ENCODE data around the gene PPP1R15A.
"Not testable (repeated sequence)": the region's sequence is repeated elsewhere in the genome, so short reads cannot be mapped to it uniquely, and the experiment has no call there.

Gene PPP1R15A

DNA sequence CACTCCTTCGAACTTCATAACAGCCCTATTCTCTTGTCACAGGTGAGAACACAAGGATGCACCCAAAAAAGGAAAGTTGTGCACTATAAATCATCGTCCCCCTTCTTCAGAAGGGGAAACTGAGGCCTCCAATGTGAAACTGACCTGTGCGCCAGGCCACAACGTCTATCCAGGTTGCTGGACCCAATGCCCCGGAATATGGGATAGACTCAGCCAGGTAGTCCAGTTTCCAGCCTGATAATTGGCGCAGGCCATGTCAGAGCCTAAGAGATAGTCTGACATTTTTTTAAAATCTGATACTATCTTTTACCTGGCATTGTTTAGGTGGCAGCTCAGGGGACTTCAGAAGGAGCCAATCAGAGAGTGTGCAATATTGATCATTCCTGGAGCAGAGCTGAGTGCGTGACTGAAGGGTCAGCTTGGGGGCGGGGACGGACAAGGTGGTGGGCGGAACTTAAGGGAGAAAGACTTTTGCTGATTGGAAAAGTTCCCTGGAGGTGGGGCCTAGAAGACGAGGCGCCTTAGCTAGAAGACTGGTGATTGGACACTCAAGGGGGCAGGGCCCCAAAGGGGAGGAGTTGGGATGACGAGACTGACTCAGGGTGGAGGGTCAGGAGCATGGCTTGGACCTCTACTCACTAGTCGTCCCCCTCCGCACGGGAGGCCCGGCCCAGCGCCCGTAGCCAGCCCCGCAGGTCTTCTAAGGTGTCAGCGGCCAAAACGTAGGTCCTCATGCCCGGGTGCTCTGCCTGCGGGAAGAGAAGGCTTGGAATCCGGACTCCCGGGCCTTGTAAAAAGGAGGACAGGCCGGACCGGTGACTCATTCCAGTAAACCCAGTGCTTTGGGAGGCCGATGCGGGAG lies 12.3 kb upstream of the PPP1R15A start:
- no peak for DNase-seq

DNA sequence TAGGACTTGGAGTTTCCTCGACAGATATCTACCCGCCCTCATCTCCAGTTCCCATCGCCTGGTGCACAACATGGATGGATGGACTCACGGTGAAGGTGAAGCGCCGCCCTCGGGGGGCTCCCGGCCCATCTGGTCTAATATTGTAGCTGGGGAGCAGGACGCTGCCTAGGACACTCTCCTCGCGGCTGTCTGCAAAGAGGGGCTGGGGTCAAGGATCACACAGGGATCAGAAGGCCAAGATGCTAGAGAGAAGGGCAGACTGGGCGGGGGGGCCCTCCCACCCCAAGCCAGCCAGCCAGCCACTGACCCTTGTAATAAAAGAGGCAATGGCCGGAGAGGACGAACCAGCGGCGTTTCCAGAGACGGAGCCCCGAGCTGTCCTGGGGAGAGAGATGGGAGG lies 10.9 kb upstream of the PPP1R15A start:
- no peak for DNase-seq

GRCh38 chr19:48862827-48863226 lies 9.4 kb upstream of the PPP1R15A start:
- no peak for DNase-seq

DNA sequence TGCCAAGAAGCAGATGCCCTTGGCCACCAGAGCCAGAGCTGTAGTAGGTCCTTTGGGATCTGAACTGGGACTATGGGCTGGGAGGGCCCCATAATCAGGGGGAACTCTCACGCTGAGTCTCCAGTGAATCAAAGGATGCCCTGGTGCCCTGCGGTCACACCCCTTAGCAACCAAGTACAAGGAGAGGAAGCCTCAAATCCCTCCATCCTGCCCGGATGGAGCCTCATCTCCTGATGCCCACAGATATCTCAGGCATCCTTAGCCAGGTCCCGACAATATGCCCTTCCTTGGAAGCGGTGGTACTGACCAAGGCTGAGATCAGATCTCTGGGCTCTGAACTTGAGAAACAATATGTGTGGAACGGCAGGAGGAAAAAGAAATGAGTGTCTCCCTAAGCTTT lies 5.5 kb upstream of the PPP1R15A start:
- DNase-seq, result no peak

GRCh38 chr19:48867123-48867745 lies 5.0 kb upstream of the PPP1R15A start:
- DNase-seq, result no peak

GRCh38 chr19:48867746-48868113 lies 4.5 kb upstream of the PPP1R15A start:
- no peak for DNase-seq

GRCh38 chr19:48868114-48868886 lies 3.9 kb upstream of the PPP1R15A start, which contains the start of gene PLEKHA4:
PLEKHA4 (minus strand) TSS chr19:48868617; CDS start chr19:48867620, 997 bp downstream.
- no peak for DNase-seq

GRCh38 chr19:48870048-48870447 lies 2.2 kb upstream of the PPP1R15A start:
- no peak for DNase-seq

DNA sequence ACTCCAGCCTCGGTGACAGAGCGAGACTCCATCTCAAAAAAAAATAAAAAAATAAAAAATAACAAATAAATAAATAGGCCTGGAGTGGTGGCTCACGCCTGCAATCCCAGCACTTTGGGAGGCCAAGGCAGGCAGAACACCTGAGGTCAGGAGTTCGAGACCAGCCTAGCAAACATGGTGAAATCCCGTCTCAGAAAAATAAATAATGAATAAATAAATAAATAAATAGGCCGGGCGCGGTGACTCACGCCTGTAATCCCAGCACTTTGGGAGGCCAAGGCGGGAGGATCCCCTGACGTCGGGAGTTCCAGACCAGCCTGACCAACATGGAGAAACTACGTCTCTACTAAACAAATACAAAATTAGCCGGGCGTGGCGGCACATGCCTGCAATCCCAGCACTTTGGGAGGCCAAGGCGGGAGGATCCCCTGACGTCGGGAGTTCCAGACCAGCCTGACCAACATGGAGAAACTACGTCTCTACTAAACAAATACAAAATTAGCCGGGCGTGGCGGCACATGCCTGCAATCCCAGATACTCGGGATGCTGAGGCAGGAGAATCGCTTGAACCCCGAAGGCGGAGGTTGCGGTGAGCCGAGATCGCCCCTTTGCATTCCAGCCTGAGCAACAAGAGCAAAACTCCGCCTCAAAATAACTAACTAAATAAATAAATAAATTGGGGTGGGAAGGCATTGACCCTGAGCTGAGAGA lies 595 bp upstream of the PPP1R15A start:
- DNase-seq, result not testable (repeated sequence)

DNA sequence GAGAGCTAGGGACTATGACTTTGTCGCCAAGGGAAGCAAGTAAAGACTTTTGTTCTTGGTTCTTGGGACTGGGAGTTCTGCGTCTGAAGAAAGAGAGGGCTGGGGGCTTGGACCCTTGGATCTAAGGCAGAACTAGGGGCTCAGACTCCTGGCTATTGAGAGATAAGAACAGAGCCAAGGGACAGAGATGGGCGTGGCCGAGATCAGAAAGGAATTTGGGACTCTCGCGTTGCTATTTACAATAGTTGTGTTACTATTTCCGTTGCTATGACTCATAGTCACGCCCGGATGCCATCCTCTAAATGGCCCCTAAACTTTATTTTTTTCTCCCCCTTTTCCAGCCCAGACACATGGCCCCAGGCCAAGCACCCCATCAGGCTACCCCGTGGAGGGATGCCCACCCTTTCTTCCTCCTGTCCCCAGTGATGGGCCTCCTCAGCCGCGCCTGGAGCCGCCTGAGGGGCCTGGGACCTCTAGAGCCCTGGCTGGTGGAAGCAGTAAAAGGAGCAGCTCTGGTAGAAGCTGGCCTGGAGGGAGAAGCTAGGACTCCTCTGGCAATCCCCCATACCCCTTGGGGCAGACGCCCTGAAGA lies 759 bp downstream of the PPP1R15A start:
- DNase-seq, result peak; percentile 60

DNA sequence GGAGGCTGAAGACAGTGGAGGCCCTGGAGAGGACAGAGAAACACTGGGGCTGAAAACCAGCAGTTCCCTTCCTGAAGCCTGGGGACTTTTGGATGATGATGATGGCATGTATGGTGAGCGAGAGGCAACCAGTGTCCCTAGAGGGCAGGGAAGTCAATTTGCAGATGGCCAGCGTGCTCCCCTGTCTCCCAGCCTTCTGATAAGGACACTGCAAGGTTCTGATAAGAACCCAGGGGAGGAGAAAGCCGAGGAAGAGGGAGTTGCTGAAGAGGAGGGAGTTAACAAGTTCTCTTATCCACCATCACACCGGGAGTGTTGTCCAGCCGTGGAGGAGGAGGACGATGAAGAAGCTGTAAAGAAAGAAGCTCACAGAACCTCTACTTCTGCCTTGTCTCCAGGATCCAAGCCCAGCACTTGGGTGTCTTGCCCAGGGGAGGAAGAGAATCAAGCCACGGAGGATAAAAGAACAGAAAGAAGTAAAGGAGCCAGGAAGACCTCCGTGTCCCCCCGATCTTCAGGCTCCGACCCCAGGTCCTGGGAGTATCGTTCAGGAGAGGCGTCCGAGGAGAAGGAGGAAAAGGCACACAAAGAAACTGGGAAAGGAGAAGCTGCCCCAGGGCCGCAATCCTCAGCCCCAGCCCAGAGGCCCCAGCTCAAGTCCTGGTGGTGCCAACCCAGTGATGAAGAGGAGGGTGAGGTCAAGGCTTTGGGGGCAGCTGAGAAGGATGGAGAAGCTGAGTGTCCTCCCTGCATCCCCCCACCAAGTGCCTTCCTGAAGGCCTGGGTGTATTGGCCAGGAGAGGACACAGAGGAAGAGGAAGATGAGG lies 1.5 kb downstream of the PPP1R15A start:
- DNase-seq, result no peak

GRCh38 chr19:48874303-48875135 lies 2.3 kb downstream of the PPP1R15A start:
- DNase-seq, result no peak

DNA sequence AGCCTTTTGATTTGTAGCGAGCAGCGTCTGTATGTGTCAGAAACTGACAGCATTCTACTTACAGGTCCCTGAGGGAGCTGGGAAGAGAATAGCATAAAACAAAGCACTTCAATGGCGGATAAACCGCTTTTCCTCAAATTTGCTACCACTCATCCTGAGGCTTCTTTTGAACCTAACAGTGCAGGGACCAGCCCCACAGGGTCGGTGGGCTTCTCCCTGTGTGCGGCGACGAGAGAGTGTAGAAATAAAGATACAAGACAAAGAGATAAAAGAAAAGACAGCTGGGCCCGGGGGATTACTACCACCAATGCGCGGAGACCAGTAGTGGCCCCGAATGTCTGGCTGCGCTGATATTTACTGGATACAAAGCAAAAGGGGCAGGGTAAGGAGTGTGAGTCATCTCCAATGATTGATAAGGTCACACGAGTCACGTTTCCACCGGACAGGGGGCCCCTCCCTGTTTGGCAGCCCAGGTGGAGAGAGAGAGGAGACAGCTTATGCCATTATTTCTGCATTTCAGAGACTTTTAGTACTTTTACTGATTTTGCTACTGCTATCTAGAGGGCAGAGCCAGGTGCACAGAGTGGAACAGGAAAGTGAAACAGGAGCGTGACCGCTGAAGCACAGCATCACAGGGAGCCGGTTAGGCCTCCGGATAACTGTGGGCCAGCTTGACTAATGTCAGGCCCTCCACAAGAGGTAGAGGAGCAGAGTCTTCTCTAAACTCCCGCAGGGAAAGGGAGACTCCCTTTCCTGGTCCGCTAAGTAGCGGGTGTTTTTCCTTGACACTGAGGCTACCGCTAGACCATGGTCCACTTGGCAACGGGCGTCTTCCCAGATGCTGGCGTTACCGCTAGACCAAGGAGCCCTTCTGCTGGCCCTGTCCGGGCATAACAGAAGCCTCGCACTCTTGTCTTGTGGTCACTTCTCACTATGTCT lies 4.1 kb downstream of the PPP1R15A start:
- DNase-seq, result not testable (repeated sequence)

- no peak for DNase-seq
These were observed 5.6 kb downstream of the PPP1R15A start for GRCh38 chr19:48877855-48878195.

GRCh38 chr19:48878196-48879024 lies 6.2 kb downstream of the PPP1R15A start:
- DNase-seq, result no peak

DNA sequence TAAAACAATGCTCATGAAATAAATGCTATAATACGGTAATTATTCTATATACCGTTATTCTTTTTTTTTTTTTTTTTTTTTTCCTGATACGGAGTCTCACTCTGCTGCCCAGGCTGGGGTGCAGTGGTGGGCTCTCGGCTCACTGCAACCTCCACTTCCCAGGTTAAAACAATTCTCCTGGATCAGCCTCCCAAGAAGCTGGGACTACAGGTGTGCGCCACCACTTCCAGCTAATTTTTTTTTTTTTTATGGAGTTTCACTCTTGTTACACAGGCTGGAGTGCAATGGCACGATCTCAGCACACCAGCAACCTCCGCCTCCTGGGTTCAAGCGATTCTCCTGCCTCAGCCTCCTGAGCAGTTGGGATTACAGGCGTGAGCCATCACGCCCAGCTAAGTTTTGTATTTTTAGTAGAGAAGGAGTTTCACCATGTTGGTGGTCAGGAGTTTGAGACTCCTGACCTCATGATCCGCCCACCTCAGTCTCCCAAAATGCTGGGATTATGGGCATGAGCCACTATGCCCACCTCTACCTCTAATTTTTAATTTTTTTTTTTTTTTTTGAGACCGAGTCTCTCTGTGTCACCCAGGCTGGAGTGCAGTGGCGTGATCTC lies 6.9 kb downstream of the PPP1R15A start:
- no peak for DNase-seq

DNA sequence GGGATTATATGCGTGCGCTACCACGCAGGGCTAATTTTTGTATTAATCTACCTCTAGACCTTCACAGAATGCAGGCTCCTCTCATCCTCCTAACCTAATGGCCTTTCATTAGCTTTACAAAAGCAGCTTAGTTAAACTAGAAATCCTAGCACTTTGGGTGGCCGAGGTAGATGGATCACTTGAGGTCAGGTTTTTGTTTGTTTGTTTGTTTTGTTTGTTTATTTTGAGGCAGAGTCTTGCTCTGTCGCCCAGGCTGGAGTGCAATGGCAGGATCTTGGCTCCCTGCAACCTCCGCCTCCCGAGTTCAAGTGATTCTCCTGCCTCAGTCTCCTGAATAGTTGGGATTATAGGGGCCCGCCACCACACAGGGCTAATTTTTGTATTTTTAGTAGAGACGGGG lies 7.5 kb downstream of the PPP1R15A start:
- DNase-seq, result not testable (repeated sequence)
